GDM1 (cell line): ENCODE measurements around the gene TTC13.

ENCODE experiments used
- DNase-seq: peaks from one replicate; lab custom pipeline; 2025; lab: John Stamatoyannopoulos, UW

Gene TTC13

GRCh38 chr1:230870916-230871315 lies 107.7 kb downstream of the TTC13 start:
- no peak for DNase-seq

GRCh38 chr1:230869500-230869899 lies 109.2 kb downstream of the TTC13 start:
- DNase-seq, result no peak

- DNase-seq, result no peak
Observed at GRCh38 chr1:230868736-230869385, 109.8 kb downstream of the TTC13 start.

GRCh38 chr1:230867903-230868735 lies 110.5 kb downstream of the TTC13 start, which contains the start of gene C1orf198:
C1orf198 (minus strand) TSS chr1:230868521; CDS start chr1:230868512, 9 bp downstream.
- DNase-seq, result no peak

GRCh38 chr1:230867101-230867902 lies 111.4 kb downstream of the TTC13 start:
- no peak for DNase-seq

- no peak for DNase-seq
Observed at GRCh38 chr1:230866171-230867070, 112.2 kb downstream of the TTC13 start.

GRCh38 chr1:230865062-230865817 lies 113.4 kb downstream of the TTC13 start:
- DNase-seq, result no peak

- no peak for DNase-seq
Observed at GRCh38 chr1:230864441-230864840, 114.2 kb downstream of the TTC13 start.

- DNase-seq, result no peak
Observed at GRCh38 chr1:230863449-230863848, 115.2 kb downstream of the TTC13 start.

- DNase-seq, result no peak
Observed at GRCh38 chr1:230861970-230862595, 116.6 kb downstream of the TTC13 start.

- DNase-seq, result no peak
Observed at GRCh38 chr1:230861489-230861888, 117.2 kb downstream of the TTC13 start.

GRCh38 chr1:230860617-230861384 lies 117.9 kb downstream of the TTC13 start:
- no peak for DNase-seq

GRCh38 chr1:230858918-230859729 lies 119.5 kb downstream of the TTC13 start:
- no peak for DNase-seq

GRCh38 chr1:230858236-230858820 lies 120.3 kb downstream of the TTC13 start:
- no peak for DNase-seq

GRCh38 chr1:230857822-230858221 lies 120.8 kb downstream of the TTC13 start:
- DNase-seq, result no peak

- DNase-seq, result no peak
Observed at GRCh38 chr1:230857077-230857476, 121.6 kb downstream of the TTC13 start.
